ENCODE results near the gene KCNQ1.
A peak's percentile ranks its signal among the peaks of the same experiment; 100 is the strongest.

Gene KCNQ1

DNA sequence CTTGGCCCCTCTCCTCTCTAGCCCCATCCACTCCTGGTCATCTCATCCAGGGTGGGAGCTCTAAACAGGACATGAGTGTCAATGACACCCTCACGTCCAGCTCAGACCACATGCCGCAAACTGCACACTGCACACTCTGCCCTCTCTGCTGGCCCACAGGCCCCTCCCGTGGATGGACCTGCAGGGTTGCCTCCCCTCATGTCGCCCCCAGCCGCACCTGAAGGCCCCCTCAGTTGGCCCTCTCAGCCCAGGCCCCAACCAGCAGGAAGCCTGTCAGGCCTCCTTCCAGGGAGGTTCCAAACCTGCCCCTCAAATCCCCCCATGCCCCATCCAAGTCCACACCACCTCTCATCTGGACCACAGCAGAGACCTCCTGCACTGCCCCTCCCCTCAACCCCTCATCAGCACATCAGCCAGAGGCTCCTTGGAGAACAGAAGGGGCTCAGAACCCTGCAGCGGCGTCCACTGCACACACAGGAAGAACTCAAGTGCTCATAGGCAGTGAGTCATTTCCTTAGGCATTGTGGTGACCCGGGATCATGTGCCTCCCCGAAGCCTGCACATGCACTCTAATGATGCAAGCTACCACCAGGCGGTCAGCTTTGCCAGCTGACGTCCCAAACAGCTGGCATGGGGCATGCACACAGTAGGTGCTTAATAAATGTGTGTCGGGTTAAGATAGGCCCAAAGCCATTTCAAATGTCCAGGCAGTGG is 453.7 kb downstream of the KCNQ1 start:
- peak; percentile 38 for DNase-seq (ENCODE audit: low read depth)

All from activated T-helper 1 cell treated with Interleukin-2 at 50 U/mL for 16 hours (primary cell).